NCI-H82 treated with DMSO at 0.1 percent for 48 hours (cell line): Measurements from ENCODE around the gene EXOC2.

Source experiments
- DNase-seq: peaks from one replicate; lab custom pipeline; 2025; ENCODE audit not compliant: unreplicated experiment; lab: John Stamatoyannopoulos, UW

The EXOC2 gene

DNA sequence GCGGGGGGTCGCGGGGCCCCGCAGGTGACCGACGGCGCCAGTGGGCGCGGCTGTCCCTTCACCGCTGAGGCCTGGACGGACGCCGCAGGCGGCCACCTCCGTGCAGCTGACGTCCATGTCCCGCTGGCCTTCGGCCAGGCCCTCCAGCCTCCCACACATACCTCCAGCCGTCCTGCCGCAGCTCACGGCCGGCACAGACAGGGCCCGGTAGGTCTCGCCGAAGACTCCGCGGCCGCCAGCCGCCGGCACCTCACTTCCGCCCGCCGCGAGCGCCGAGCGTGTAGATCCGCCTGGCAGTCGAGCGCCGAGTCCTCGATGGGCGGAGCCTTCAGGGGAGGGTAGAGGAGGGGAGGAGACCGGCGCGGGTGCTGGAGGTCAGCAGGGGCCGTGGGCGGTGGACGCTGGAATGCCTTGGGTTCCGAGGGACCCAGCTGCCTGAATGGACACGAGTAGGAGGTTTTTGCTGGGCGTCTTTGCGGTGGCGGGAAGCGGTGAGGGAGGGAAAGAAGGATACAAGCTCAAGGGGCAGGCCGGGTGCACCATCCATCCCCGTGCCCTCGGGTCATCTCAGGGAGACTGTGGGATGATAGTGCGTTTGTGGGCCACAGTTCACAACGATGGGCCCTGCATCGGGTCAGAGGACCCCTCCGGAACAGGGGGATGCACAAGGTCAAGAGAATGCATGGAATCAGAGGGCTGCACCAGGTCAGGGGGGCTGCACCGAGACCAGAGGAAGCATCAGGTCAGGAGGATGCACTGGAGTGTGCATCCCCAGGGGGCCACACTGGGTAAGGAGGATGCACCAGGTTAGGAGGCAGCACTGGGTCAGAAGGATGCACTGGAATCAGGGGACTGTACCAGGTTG is at the start of gene EXOC2:
Gene EXOC2, minus strand, starts transcription at position 282 of the 865 bp plus-strand sequence. CDS start 55,321 bp downstream, outside the sequence.
- DNase-seq, result peak; percentile 38

DNA sequence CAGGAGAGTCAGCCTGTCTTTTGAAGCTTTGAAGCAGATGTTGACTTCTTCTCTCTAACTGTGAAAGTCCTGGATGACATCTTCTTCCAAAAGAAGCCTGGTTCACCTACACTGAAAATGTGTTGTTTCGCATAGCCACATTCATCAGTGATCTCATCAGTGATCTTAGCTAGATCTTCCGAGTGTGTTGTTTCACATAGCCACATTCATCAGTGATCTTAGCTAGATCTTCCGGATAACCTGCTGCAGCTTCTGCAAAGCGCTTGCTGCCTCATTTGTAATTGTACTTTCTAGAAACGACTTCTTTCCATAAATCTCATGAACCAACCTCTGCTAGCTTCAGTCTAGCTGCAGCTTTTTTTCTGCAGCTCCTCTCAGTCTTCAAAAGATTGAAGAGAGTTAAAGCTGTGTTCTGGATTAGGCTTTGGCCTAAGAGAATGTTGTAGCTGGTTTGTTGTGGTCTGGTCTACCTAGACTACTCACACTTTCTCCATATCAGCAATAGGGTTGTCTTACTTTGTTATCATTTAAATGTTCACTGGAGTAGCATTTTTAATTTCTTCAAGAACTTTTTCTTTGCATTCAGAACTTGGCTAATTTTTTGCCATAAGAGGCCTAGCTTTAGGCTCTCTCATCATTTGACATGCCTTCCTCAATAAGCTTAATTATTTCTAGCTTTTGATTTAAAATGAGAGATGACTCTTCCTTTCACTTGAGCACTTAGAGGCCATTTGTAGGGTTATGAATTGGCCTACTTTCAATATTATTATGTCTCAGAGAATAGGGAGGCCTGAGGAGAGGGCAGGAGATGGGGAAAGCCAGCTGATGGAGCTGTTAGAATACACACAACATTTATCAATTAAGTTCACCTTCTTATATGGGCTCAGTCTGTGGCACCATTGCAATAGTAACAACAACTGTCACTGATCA is 48.7 kb upstream of the EXOC2 start:
- DNase-seq, result no peak

- no peak for DNase-seq
Measured at GRCh38 chr6:736657-737446, 43.9 kb upstream of the EXOC2 start.

- DNase-seq, result no peak
Measured at GRCh38 chr6:733431-734219, 40.7 kb upstream of the EXOC2 start.

GRCh38 chr6:731924-732323 is 39.0 kb upstream of the EXOC2 start:
- DNase-seq, result no peak

DNA sequence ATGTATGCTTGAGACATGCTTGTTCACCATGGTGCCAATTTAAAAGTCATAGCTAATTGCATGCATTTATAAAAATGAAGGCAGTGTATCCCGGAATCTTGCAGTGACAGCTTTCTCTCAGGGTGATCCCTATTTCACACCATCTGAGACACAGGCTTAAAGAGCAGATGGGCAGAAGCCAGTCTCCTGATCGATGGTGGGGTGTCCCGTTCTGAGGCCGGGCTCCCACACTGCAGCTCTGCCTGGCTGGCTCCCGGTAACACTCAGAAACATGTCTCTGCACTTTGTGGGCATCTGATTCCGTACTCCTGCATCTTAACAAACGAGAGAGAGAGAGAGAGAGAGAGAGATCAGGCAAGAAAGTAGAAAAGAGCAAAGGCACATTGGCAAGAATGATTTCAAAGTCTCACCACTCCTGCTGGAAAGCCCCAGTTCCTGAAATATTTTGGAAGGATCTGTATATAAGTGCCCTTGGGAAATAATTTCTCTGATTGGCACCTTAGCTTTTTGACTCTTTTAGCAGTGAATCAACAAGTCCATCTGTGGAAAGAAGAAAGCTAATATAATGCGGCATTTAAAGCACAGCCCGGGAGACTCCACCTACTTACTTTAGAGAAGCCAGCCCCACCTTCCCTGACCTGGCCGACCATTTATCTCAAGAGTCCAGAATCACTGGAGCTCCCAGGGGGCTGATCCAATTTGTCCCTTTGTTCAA is 36.8 kb upstream of the EXOC2 start:
- DNase-seq, result no peak

DNA sequence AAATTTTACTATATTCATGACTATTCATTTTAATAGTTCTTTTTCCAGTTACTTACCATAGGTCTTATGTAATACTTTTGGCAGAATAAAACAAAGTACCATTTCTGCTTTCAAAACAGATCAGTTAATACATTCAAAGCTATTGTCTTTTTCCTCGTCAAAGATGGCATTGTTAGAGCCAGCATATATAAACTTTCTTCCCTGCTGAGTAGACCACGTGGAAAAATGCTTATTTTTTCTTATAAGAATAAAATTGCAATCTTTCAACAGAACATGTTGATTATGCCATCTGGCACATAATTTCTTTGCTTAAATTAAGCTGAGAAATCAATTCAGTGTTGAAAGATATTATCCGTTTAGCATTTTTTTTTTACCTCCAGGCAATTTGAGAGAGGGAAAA is 34.9 kb upstream of the EXOC2 start:
- DNase-seq, result no peak

- DNase-seq, result no peak
Measured at GRCh38 chr6:723540-723939, 30.6 kb upstream of the EXOC2 start.

DNA sequence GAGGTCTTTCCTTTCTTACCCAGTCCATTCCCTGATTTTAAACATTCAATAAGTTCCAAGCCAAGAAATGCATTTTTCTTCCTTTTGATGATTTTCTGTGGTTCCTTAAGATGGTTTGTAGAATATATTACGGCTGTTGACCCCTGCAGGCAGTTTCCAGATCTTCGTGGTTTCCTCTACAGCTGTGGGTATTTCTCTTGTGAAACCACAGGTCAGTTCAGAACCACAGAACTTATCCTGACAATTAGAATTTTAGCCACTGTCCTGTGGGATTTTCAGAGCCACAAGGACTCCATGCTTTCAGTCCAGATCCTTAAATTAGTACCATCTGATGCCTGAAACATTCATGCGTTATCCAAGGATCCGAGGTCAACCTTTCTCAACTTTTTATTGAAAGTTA is 29.7 kb upstream of the EXOC2 start:
- no peak for DNase-seq

DNA sequence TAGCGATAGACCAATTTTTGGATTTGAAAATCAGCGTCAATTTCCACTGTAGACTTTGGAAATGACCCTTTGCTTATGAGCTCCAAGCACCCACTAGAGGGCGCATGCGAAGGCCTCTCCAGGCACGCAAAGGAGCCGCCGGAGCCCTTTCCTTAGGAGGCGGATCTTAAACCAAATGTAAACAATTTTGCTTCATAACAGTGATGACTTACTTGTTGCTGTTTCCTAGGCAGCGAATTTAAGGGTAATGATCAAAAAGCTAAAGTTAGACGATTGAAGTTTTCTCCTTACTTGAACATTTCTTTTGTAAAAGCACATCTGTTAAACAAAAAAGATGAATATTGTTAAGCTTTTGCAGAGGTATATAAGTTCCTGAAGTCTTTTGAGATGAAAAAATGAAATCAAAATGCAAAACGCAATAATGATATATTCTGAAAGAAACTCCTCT is 29.2 kb upstream of the EXOC2 start:
- DNase-seq, result peak; percentile 69

GRCh38 chr6:718345-718744 is 25.4 kb upstream of the EXOC2 start:
- no peak for DNase-seq

DNA sequence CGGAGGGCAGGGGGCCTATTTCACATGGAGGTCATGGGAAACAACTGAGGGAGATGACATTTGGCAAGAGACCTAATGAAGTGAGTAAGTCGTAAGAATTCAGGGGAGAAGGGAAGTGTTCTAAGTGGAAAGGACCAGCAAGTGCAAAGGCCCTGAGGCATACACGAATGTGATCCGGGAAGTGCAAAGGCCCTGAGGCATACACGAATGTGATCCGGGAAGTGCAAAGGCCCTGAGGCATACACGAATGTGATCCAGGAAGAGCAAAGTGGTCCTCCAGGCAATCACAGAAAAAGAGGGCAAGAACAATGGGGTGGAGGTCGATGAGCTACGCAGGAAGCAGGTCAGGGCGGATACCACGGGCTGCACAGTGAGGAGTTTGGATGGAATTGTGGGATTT is 24.2 kb upstream of the EXOC2 start:
- DNase-seq, result no peak

DNA sequence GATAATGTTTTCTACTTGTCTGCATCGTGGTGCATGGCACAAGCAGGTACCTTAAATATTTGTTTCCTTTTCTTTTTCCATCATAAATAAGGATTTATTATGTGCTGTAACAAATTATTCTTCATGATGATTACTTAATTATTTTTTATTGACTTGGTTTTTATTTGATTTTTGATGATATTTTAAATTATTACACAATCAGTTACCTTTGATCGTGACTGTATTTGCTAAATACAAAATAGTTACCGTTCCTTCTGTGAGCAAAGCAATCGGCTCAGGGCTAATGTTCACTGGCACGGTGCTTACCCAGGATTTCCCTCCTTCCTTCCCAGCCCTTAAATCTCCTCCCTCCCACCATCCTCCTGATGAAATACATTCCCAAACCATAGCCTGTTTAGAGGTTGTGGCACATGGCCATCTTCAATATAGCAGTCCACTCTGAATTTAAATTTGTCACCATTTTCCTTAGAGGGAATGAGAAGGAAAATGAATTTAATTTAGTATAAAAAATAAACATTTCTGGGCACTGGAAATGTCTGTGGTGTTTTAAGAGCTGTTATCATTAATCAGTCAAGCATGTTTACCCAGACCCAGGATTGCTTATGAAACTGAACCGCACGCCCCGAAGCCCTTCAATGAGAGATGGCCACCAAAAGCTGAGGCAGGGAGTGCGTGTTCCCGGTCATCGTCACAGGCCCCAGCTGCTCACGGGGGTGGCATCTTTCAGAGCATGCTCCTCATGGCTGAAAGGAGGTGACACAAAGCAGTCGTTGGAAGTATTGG is 23.0 kb upstream of the EXOC2 start:
- DNase-seq, result no peak

- no peak for DNase-seq
Measured at GRCh38 chr6:714100-714499, 21.2 kb upstream of the EXOC2 start.

DNA sequence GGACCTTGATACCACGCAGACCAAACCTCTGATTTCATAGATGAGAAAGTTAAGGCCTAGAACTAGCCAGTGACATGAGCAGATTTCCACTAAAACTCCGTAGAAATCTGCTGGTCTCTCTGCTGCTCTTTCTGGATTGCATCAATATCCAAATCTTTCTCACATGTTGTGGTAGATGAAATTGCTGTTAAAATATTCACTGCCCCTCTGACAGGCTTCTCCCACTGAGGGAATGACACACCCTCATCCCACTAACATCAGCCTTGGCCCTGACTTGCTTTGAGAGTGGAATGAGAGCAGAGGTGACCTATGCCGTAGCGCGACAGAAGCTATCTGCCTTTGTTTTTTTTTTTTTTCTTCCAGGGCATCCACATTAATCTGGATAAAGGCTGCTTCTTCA is 20.4 kb upstream of the EXOC2 start:
- DNase-seq, result no peak

GRCh38 chr6:712805-713204 is 19.9 kb upstream of the EXOC2 start:
- no peak for DNase-seq

- no peak for DNase-seq
Measured at GRCh38 chr6:711925-712324, 19.0 kb upstream of the EXOC2 start.

GRCh38 chr6:710601-711571 is 17.9 kb upstream of the EXOC2 start:
- DNase-seq, result no peak
